T-helper 2 cell (primary cell): ENCODE measurements around the gene CLECL1.
A peak's percentile ranks its signal among the peaks of the same experiment; 100 is the strongest.
"Not testable (repeated sequence)": the region's sequence is repeated elsewhere in the genome, so short reads cannot be mapped to it uniquely, and the experiment has no call there.

Source experiments
- DNase-seq, 5 experiments: peaks; one replicate each; pipeline versions ENCODE4 v3.0.0 to v3.0.0-alpha.2; 2012 to 2022

Gene CLECL1

DNA sequence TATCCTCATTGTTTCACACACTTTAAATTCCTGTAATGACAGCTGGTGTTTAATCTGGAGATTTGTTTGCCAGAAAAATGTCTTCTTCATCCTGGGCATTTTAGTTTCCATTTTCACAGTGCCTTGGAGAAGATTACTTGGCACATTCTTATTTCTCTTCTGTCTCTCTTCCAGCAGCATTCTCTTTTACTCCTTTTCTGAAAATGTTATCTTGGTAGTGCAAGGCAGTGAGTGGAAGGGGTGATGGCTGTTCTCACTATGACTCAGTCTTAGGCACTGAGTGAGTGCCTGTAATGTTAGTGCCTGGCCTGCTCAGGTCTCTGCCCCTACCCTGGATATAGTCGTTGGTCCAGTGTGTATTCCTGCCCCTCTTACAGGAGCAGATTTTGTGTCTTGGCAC, 13.1 kb downstream of the CLECL1 start:
- DNase-seq: peak in 1 of 5 experiments; percentile 64

DNA sequence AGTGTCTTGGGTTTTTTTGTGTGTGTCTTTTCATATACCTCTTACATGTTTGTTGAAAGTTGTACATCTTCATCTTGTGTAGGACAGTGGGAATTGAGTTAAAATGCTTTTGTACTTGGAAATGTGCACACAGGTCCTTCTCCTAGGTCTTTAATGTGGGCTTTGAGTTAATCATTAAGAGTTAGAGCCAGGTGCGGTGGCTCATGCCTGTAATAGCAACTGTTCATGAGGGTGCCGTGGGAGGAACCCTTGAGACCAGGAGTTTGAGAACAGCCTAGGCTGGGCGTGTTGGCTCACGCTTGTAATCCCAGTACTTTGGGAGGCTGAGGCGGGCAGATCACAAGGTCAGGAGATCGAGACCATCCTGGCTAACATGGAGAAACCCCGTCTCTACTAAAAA, 13.9 kb downstream of the CLECL1 start:
- DNase-seq: no peak

DNA sequence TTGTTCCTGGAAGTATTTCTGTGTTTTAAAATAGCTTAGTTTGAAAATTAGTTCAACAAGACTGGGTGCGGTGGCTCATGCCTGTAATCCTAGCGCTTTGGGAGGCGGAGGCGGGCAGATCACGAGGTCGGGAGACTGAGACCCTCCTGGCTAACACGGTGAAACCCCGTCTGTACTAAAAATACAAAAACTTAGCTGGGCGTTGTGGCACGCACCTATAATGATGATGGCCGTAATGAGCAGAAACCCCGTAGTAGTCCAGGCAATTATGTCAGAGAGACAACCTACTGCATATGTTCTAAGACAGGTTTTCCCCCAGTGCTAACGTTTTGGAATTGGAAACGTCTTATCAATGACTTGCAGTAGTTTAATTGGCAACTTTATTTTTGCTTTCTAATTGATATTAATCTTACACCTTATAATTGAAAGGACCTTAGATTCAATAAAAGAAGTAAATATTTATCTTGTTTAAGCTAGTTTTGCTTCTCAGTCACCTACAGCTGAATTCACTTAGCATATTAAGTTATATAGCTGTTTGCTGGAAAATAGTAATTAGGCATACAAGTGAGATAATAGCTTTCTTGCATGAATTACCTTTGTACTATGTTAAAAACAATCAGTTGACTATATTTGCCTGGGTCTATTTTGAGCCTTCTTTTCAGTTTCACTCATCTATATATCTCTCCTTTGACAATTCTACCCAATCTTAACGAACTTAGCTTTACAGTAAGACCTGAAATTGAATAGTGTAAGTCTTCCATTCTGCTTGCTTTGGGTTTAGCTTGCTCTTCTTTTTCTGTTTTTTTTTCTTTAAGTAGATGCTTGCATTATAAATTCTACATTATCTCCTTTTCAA, 15.6 kb downstream of the CLECL1 start:
- DNase-seq: no peak

DNA sequence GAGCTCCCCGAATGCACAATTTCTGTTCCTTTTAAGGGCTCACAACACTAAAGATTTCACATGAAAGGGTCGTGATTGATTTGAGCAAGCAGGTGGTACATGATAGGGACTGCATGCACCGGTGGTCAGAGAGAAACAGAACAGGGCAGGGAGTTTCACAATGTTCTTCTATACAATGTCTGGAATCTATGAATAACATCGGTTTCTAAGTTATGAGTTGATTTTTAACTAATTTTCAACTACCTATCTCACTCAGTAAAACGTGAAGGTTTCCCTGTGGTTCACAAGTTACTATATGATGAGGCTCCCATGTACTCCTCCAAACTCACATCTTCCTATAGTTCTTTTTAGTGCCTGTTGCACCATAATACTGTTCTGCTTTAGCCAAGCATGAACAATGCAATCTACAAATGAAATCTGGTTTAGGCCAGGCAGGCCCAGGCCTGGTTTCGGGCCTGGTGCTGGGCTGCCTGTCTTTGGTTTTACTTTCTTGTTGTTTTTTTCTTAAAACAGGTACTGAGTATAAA, 19.8 kb downstream of the CLECL1 start:
- not testable (repeated sequence) for DNase-seq

DNA sequence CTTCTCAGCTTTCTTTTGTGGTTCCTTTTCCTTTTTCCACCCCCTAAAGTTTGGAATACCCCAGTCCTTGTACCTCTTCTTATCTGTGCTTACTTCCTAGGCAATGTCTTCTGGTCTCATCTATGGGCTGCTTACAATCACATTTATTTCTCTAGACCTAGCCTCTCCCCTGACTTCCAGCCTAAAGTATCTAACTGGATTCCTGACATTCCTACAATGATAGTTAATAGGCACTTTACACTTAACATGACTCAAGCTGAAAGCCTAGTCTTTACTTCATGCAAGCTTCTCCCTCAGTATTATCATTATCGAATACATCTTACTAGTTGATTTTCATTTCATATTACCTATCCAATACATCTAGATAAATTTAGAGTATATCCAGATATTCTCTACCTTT, 21.2 kb downstream of the CLECL1 start:
- DNase-seq: no peak

- no peak for DNase-seq
Measured at GRCh38 chr12:9710584-9711375, 22.1 kb downstream of the CLECL1 start.

DNA sequence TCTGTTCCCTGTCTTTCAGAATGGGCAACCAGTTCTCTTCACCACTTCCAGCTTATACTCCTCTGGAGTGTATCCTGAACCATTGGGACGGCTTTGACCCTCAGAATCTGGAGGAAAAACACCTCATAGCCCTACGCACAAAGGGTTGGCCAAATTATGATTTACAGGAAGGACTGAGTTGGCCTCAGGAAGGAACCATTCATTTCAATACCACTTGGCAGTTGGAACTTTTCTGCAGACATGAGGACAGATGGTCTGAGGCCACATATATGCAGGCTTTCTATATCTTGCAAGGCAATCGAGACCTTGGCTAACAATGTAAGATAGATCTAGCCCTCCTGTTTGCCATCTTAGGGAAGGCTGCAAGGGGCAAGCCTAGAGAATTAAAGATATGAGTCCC, 24.0 kb downstream of the CLECL1 start:
- DNase-seq: peak in 1 of 5 experiments; percentile 46

- DNase-seq: peak in 4 of 5 experiments; percentile 49 to 81 (median 56)
Measured at GRCh38 chr12:9707864-9708808, 24.8 kb downstream of the CLECL1 start.

- no peak for DNase-seq
Measured at GRCh38 chr12:9707356-9707755, 25.5 kb downstream of the CLECL1 start.

- DNase-seq: no peak
Measured at GRCh38 chr12:9706086-9706685, 26.7 kb downstream of the CLECL1 start.

GRCh38 chr12:9704561-9704960, 28.3 kb downstream of the CLECL1 start:
- DNase-seq: not testable (repeated sequence)

- peak in 3 of 5 experiments; percentile 20 to 87 (median 61) for DNase-seq
Measured at GRCh38 chr12:9702255-9702654, 30.6 kb downstream of the CLECL1 start.

DNA sequence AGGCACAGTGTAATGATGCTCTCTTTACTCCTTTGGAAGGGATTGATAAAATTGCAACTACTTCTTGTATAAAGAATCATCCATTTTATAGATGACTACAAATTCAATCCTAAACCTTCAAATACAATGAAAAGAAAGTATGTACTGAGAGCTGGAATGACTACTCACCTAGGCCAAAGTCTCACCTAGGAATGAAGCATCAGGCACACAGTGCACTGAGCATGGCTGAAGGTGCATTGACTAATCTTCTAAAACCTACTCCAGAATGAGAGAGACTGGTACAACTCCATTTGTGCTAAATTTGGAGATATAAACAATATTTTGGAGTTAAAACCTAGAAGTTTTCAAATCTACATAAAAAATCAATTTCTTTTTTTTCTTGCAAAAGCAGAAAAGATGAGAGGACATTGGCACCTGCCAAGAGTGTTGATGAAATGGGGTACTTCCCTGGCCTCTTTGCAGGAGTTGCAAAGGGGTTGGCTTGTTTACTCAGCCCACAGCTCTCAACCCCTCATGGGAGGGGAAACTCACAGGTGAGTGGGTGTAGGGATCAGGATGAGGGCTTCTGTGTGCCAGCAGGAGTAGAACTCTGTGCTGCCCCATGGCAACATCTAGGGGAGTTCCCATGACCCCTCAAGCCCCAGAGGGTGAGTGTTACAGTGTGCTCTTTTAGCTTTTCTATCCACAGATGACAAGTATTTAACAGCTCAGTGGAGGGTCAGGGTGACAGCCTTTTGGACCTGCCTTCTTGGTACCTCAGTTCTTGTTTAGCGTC, 31.3 kb downstream of the CLECL1 start:
- peak in 2 of 5 experiments; percentile 21 to 49 for DNase-seq

DNA sequence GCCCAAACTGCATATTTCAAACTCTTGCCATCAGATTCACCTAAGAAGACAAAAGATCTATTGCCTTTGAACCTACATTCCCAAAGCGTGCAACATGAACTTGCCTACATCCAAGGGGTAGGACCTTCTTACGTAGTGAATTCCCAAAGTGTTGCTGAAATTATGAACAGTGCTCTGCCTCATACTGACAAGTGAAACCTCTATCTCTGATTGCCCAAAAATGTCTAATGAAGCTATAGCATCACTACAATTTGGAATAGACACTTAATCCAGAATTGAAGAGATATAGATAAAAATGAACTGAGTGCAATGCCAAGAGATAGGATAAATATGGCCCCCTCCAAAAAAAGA, 32.3 kb downstream of the CLECL1 start:
- DNase-seq: no peak

DNA sequence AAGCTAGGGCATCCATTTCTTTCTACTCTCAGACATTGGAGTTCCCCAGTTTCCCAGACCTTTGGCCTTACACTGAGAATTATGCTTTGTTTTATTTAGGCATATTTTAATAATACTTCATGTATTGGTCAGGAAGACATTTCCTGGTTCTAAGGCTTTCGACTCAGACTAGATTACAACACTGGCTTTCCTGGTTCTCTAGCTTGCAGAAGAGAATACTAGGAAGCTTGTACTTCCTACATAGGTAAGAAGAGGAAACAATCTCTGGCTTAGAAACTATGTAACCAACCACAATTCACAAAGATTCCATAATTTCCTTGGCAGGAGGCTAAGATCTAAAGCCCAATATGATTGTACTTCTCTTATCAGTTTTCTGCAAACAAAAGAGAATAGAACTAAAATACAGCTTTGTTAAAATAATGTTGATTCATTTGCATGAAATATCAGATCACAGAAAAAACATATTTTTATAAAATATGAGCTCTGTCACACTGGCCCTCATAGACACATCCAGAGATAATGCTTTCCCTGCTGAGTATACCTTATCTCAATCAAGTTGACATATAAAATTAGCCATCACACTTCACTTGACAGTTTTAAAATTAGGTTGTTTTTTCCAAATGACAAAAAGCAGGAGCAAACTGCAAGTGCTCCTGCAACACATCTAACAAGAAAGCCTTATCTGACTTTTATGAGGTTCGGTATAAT, 32.8 kb downstream of the CLECL1 start:
- no peak for DNase-seq

GRCh38 chr12:9699269-9699897, 33.5 kb downstream of the CLECL1 start:
- DNase-seq: peak in 1 of 5 experiments; percentile 38

DNA sequence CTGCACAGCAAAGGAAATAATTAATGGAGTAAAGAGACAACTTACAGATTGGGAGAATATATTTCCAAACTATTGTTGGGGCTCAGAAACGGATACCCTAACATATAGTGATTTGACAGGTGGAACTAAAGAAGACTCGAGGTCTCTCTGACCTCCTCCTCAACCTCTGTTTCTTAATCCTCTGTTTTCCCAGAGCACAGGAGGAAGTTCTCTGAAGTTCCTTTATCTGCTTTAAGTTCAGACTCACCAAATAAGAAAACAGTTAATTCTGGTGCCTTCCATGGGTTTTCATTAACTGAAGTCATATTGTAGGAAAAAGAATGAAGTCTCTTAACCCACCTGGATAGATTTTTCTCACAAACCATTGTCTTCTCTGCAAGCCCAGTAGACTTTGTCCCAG, 34.2 kb downstream of the CLECL1 start:
- no peak for DNase-seq

DNA sequence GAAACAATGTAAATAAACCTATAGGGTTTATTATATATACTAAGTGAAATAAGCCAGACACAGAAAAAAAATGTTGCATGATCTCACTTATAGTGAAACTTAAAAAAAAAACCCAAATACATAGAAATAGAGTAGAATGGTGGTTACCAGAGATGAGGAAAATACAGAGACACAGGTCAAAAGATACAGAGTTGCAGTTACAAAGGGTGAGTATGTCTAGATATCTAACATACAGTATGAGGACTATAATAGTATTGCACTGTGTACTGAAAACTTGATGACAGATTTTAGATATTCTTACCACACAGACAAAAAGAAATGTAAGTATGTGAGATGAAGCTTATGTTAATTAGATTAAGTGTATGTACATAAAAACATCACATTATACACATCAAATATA, 35.3 kb downstream of the CLECL1 start:
- DNase-seq: no peak

DNA sequence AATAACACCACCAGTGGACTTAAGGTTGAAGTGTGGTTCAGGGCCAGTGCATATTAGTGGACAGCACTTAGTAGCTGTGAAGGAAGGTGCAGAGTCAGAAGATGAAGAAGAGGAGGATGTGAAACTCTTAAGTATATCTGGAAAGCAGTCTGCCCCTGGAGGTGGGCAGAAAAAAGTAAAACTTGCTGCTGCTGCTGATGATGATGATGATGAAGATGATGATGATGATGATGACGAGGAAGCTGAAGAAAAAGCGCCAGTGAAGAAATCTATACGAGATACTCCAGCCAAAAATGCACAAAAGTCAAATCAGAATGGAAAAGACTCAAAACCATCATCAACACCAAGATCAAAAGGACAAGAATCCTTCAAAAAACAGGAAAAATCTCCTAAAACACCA, 37.2 kb downstream of the CLECL1 start:
- DNase-seq: not testable (repeated sequence)

GRCh38 chr12:9695150-9695549, 37.7 kb downstream of the CLECL1 start:
- not testable (repeated sequence) for DNase-seq
